ENCODE data around the gene SIGLEC6.

DNA sequence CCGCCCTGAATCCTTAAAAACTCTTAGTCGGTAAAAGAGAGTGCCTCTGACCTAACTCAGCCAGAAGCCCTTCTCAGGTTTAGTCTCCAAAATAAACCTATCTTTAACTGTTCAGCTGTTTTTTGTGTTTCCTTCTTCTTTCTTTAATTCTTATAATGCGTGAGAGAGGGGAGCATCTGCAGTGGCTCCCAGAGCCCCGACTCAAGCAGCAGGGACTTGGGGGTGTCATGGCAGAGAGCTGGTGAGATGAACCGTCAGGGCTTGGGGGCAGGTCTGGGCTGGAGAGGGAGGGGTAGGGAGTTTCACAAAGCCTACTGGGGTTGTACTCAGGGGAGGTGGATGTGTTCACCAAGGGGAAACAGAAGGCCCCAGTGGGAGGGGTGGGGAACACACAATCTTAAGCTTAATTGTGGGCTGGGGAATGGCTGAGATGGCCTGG lies 16.8 kb upstream of the SIGLEC6 start:
- no peak for TF ChIP-seq EZH2 (IDR thresholded peaks at IDR 0.05; ENCODE audit: insufficient read depth, poor library complexity, severe bottlenecking)
- no peak for TF ChIP-seq EZH2phosphoT487 (IDR thresholded peaks at IDR 0.05; ENCODE audit: insufficient read depth, low read depth)
